Measurements from ENCODE around the gene SORCS3.

The SORCS3 gene

GRCh38 chr10:105085980-105086379 is 444.9 kb downstream of the SORCS3 start:
- no peak for TF ChIP-seq POLR2AphosphoS5 (IDR thresholded peaks at IDR 0.05; ENCODE audit: low read depth)
- no peak for TF ChIP-seq SPI1 (IDR thresholded peaks at IDR 0.05; ENCODE audit: borderline replicate concordance, low read depth)
- no peak for TF ChIP-seq GABPA (IDR thresholded peaks at IDR 0.05; ENCODE audit: low read depth)
- TF ChIP-seq REST (IDR thresholded peaks at IDR 0.05; ENCODE audit: insufficient replicate concordance, low read depth), result no peak
- no peak for TF ChIP-seq CTCF (IDR thresholded peaks at IDR 0.05; ENCODE audit: insufficient read depth, low read length)
- DNase-seq (ENCODE audit: low read depth in 1 of 2, low spot score in 1 of 2), result no peak
- no peaks in the 10 kb centered on the region for H3K27me3 ChIP-seq (ENCODE audit: insufficient read depth, poor library complexity, severe bottlenecking)

GRCh38 chr10:105094048-105094447 is 453.0 kb downstream of the SORCS3 start:
- no peak overlapping the region for H3K4me3 ChIP-seq (replicated peaks; ENCODE audit: insufficient read depth, low read length)
- TF ChIP-seq REST (IDR thresholded peaks at IDR 0.05; ENCODE audit: insufficient replicate concordance, low read depth) (no peak), SPI1 (IDR thresholded peaks at IDR 0.05; ENCODE audit: borderline replicate concordance, low read depth) (no peak), CTCF (IDR thresholded peaks at IDR 0.05; ENCODE audit: insufficient read depth, low read length) (no peak), POLR2AphosphoS5 (IDR thresholded peaks at IDR 0.05; ENCODE audit: low read depth) (no peak), GABPA (IDR thresholded peaks at IDR 0.05; ENCODE audit: low read depth) (no peak)
- no peaks in the 10 kb centered on the region for H3K27me3 ChIP-seq (ENCODE audit: insufficient read depth, poor library complexity, severe bottlenecking)
- H3K27ac ChIP-seq (replicated peaks), result no peak overlapping the region
- no peak for DNase-seq (ENCODE audit: low read depth in 1 of 2, low spot score in 1 of 2)

More at GRCh38 chr10:105085980-105086379, 444.9 kb downstream of the SORCS3 start:
- Histone ChIP-seq H3K27ac (replicated peaks) (no peak overlapping the region), H3K4me3 (replicated peaks; ENCODE audit: insufficient read depth, low read length) (no peak overlapping the region)

GRCh38 chr10:105096316-105096715 is 455.2 kb downstream of the SORCS3 start:
- Histone ChIP-seq H3K4me3 (replicated peaks; ENCODE audit: insufficient read depth, low read length) (no peak overlapping the region), H3K27ac (replicated peaks) (no peak overlapping the region), H3K27me3 (ENCODE audit: insufficient read depth, poor library complexity, severe bottlenecking) (no peaks in the 10 kb centered on the region)
- TF ChIP-seq REST (IDR thresholded peaks at IDR 0.05; ENCODE audit: insufficient replicate concordance, low read depth) (no peak), CTCF (IDR thresholded peaks at IDR 0.05; ENCODE audit: insufficient read depth, low read length) (no peak), SPI1 (IDR thresholded peaks at IDR 0.05; ENCODE audit: borderline replicate concordance, low read depth) (no peak), POLR2AphosphoS5 (IDR thresholded peaks at IDR 0.05; ENCODE audit: low read depth) (no peak), GABPA (IDR thresholded peaks at IDR 0.05; ENCODE audit: low read depth) (no peak)
- DNase-seq (ENCODE audit: low read depth in 1 of 2, low spot score in 1 of 2), result no peak

Data from HL-60 (cell line).